ENCODE results near the gene NOL4L. TPM values are rescaled to one million over a fixed set of nuclear protein-coding genes. Genes with fewer than 3 reads are reported as not detected.

The NOL4L gene
- total RNA-seq, 1 donor from 2014 or later, result 106 TPM

DNA sequence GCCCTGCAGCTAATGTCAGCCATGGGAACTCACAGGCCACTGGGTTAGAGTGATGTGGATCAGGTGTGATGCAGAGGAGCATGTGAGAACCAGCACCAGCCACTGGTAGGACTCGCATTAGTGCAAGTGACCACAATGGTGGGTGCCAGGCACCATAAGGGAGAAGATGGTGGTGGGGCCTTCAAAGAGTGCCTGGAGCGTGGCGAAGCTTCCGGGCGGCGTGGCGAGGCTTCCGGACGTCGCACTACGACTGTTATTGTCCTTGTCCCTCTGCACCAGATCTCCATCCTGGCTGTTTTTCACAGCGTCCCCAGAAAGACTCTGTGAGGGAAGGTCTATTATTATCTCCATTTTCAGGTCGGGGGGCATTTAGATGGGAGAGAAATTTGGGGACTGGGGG lies 44.7 kb upstream of the NOL4L start:
- Mint-ChIP-seq H3K4me1 (ENCODE audit: low read depth, unreplicated experiment) (peaks cover 22% of the 10 kb centered on the region), H3K36me3 (ENCODE audit: unreplicated experiment) (no peaks in the 10 kb centered on the region), H3K4me3 (ENCODE audit: unreplicated experiment) (no peak overlapping the region), H3K27me3 (ENCODE audit: unreplicated experiment) (peaks cover 22% of the 10 kb centered on the region), H3K27ac (ENCODE audit: unreplicated experiment) (no peak overlapping the region), H3K9me3 (ENCODE audit: unreplicated experiment) (peaks cover 11% of the 10 kb centered on the region)
- TF ChIP-seq, protein P1, sequence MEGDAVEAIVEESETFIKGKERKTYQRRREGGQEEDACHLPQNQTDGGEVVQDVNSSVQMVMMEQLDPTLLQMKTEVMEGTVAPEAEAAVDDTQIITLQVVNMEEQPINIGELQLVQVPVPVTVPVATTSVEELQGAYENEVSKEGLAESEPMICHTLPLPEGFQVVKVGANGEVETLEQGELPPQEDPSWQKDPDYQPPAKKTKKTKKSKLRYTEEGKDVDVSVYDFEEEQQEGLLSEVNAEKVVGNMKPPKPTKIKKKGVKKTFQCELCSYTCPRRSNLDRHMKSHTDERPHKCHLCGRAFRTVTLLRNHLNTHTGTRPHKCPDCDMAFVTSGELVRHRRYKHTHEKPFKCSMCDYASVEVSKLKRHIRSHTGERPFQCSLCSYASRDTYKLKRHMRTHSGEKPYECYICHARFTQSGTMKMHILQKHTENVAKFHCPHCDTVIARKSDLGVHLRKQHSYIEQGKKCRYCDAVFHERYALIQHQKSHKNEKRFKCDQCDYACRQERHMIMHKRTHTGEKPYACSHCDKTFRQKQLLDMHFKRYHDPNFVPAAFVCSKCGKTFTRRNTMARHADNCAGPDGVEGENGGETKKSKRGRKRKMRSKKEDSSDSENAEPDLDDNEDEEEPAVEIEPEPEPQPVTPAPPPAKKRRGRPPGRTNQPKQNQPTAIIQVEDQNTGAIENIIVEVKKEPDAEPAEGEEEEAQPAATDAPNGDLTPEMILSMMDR (IDR thresholded peaks at IDR 0.05; ENCODE audit: partially characterized antibody, unreplicated experiment), result no peak
- DNase-seq, result no peak

DNA sequence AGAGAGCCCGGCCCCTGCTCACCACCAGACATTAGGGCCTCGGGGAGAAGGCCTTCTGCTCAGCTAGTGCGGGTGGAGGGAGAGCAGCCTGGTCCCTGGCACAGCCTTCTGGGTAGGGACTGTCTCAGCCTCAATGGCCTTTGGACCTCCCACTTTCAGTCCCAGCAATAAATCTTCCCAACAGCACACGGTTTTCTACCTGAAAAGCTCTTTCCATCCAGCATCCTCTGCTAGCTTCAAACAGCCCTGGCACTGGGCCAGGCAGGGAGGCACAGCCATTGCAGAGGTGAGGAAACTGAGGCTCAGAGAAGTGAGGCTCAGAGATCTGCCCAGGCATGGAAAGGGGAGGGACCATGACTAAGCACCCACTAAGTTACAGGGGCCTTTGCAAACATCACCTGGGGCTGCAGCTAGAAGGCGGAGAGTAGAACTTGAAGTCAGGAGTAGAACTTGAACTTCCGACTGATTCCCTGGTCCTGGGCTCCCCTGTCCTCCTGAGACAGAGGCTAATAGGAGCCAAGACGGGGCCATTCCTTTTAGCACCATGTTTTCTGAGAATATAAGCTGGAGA lies 43.9 kb upstream of the NOL4L start:
- no peaks in the 10 kb centered on the region for H3K36me3 Mint-ChIP-seq (ENCODE audit: unreplicated experiment)
- TF ChIP-seq, protein P1 (IDR thresholded peaks at IDR 0.05; ENCODE audit: partially characterized antibody, unreplicated experiment), result no peak
- no peak overlapping the region for H3K4me3 Mint-ChIP-seq (ENCODE audit: unreplicated experiment)
- H3K27ac Mint-ChIP-seq (ENCODE audit: unreplicated experiment), result no peak overlapping the region
- peaks cover 28% of the 10 kb centered on the region for H3K27me3 Mint-ChIP-seq (ENCODE audit: unreplicated experiment)
- peaks cover 17% of the 10 kb centered on the region for H3K4me1 Mint-ChIP-seq (ENCODE audit: low read depth, unreplicated experiment)
- DNase-seq, result no peak
- peaks cover 11% of the 10 kb centered on the region for H3K9me3 Mint-ChIP-seq (ENCODE audit: unreplicated experiment)

GRCh38 chr20:32626859-32627636 lies 41.9 kb upstream of the NOL4L start:
- no peaks in the 10 kb centered on the region for H3K36me3 Mint-ChIP-seq (ENCODE audit: unreplicated experiment)
- H3K9me3 Mint-ChIP-seq (ENCODE audit: unreplicated experiment), result peaks cover 8% of the 10 kb centered on the region
- no peak for DNase-seq
- H3K4me3 Mint-ChIP-seq (ENCODE audit: unreplicated experiment), result no peak overlapping the region
- peaks cover 18% of the 10 kb centered on the region for H3K4me1 Mint-ChIP-seq (ENCODE audit: low read depth, unreplicated experiment)
- peaks cover 27% of the 10 kb centered on the region for H3K27me3 Mint-ChIP-seq (ENCODE audit: unreplicated experiment)
- TF ChIP-seq, protein P1 (IDR thresholded peaks at IDR 0.05; ENCODE audit: partially characterized antibody, unreplicated experiment), result no peak
- no peak overlapping the region for H3K27ac Mint-ChIP-seq (ENCODE audit: unreplicated experiment)

DNA sequence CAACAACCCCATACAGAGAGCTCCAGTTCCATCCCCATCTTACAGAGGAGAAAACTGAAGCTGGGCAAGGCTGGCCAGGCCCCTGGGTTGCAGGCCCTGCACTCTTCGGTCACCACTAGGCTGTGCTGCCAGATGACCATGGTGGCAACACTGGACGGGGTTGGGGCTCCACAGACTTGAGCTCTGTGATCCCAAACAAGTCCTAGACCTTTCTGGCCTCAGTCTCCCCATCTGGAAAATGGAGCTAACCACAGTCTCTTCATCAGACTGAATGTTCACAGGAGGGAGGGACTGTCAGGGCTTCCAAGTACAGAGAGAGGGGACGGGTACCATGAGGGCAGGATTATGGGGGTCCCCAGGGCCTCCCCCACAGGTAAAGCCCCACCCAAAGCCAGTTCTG lies 41.3 kb upstream of the NOL4L start:
- no peak for DNase-seq
- peaks cover 34% of the 10 kb centered on the region for H3K27me3 Mint-ChIP-seq (ENCODE audit: unreplicated experiment)
- H3K36me3 Mint-ChIP-seq (ENCODE audit: unreplicated experiment), result peaks cover 6% of the 10 kb centered on the region
- peaks cover 23% of the 10 kb centered on the region for H3K4me1 Mint-ChIP-seq (ENCODE audit: low read depth, unreplicated experiment)
- peaks cover 12% of the 10 kb centered on the region for H3K9me3 Mint-ChIP-seq (ENCODE audit: unreplicated experiment)
- no peak overlapping the region for H3K4me3 Mint-ChIP-seq (ENCODE audit: unreplicated experiment)
- H3K27ac Mint-ChIP-seq (ENCODE audit: unreplicated experiment), result no peak overlapping the region
- TF ChIP-seq, protein P1 (IDR thresholded peaks at IDR 0.05; ENCODE audit: partially characterized antibody, unreplicated experiment), result no peak

DNA sequence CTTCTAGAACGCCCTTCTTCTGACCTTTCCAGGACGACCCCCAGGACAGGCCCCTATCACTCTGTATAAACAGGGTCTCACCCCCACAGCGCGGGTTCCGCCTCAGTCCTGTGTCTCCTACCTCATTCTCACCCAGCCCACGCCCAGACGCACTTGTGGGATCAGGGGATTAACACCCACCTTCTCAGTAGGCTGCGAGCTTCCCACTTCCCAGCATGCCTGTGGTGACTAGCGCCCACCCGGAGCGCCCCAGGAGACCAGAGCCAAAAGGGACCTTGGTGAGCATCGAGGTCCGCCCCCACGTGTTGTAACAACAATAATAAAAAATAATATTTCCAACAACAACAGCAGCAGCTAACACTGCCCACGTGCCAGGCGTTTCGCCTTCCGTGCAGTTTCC lies 40.9 kb upstream of the NOL4L start:
- Mint-ChIP-seq H3K36me3 (ENCODE audit: unreplicated experiment) (peaks cover 8% of the 10 kb centered on the region), H3K4me3 (ENCODE audit: unreplicated experiment) (no peak overlapping the region), H3K4me1 (ENCODE audit: low read depth, unreplicated experiment) (peaks cover 24% of the 10 kb centered on the region), H3K27ac (ENCODE audit: unreplicated experiment) (peak overlapping the region; percentile 14), H3K9me3 (ENCODE audit: unreplicated experiment) (peaks cover 12% of the 10 kb centered on the region), H3K27me3 (ENCODE audit: unreplicated experiment) (peaks cover 36% of the 10 kb centered on the region)
- TF ChIP-seq, protein P1 (IDR thresholded peaks at IDR 0.05; ENCODE audit: partially characterized antibody, unreplicated experiment), result no peak
- no peak for DNase-seq
